Epithelial cell of esophagus (primary cell): Measurements from ENCODE around the gene INTU.

Source experiments
- DNase-seq: peaks from one replicate; pipeline ENCODE4 v3.0.0; 2010; ENCODE audit warnings: low read depth
- H3K4me3 ChIP-seq: 2 replicates; pipeline ENCODE4 v1.5.1; 2011; ENCODE audit warnings: mild to moderate bottlenecking, low read length, control low read depth
- CTCF ChIP-seq: IDR thresholded peaks from 2 replicates; pipeline ENCODE4 v1.5.1; 2011; ENCODE audit warnings: low read depth, mild to moderate bottlenecking, low read length, control low read depth, inconsistent platforms; ENCODE audit not compliant: insufficient read depth; ENCODE audit errors: missing control alignments

INTU gene

GRCh38 chr4:127734976-127735375 lies 102.2 kb downstream of the INTU start:
- TF ChIP-seq CTCF, result no peak
- H3K4me3 ChIP-seq, result no peak overlapping the region
- DNase-seq, result no peak

- TF ChIP-seq CTCF, result no peak
- no peak for DNase-seq
- H3K4me3 ChIP-seq, result no peak overlapping the region
Observed at GRCh38 chr4:127737295-127737694, 104.5 kb downstream of the INTU start.

GRCh38 chr4:127741247-127741646 lies 108.5 kb downstream of the INTU start:
- no peak overlapping the region for H3K4me3 ChIP-seq
- no peak for DNase-seq
- TF ChIP-seq CTCF, result no peak

GRCh38 chr4:127747883-127748282 lies 115.1 kb downstream of the INTU start:
- no peak overlapping the region for H3K4me3 ChIP-seq
- DNase-seq, result no peak
- TF ChIP-seq CTCF, result no peak

- no peak overlapping the region for H3K4me3 ChIP-seq
- TF ChIP-seq CTCF, result no peak
- no peak for DNase-seq
Observed at GRCh38 chr4:127748957-127749356, 116.2 kb downstream of the INTU start.

GRCh38 chr4:127756906-127757305 lies 124.1 kb downstream of the INTU start:
- DNase-seq, result no peak
- TF ChIP-seq CTCF, result no peak
- H3K4me3 ChIP-seq, result no peak overlapping the region

- no peak overlapping the region for H3K4me3 ChIP-seq
- DNase-seq, result no peak
- no peak for TF ChIP-seq CTCF
Observed at GRCh38 chr4:127759228-127759820, 126.6 kb downstream of the INTU start.
